ENCODE results near the gene TXN. TPM values are rescaled to one million over a fixed set of nuclear protein-coding genes. Genes with fewer than 3 reads are reported as not detected.

TXN gene
- total and polyA plus RNA-seq, 7 experiments from 2014 or later: 22.2 to 276 (median 53.0) TPM

DNA sequence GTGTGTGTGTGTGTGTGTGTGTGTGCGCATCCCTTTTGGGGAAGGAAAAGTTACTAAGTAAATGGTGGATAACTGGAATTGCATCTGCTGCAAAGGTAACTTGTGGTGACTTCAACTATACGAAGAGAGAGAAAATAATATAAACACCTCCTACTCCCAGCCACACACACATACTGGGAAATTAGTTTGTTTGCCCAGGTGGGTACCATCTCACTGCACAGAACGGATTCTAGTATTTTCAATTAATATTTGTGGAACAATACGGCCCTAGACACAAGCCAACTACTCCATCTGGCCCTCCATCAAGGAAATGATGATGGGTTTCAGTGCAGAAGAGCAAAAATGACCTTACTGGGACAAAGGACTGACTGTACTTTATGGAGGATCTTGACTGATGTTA lies 32.2 kb upstream of the TXN start:
- peaks cover 0 to 2% (median 0%) of the 10 kb centered on the region in 11 donors for H3K9me3 Mint-ChIP-seq
- H3K36me3 Mint-ChIP-seq: no peaks in the 10 kb centered on the region
- ATAC-seq (no peak), DNase-seq (no peak)
- H3K27ac Mint-ChIP-seq: no peak overlapping the region
- H3K4me1 Mint-ChIP-seq: no peaks in the 10 kb centered on the region
- POLR2A ChIA-PET: no interaction called here
- no peak overlapping the region for H3K27ac ChIP-seq (ENCODE audit: low read depth, low read length)
- H3K27me3 ChIP-seq (ENCODE audit: control insufficient read depth in 2 of 2, insufficient read depth in 2 of 2, low read length in 2 of 2): no peaks in the 10 kb centered on the region
- no peaks in the 10 kb centered on the region for H3K4me1 ChIP-seq (ENCODE audit: control insufficient read depth in 2 of 2, insufficient read depth in 2 of 2, low read length in 2 of 2)
- CTCF ChIA-PET: no interaction called here
- H3K4me3 ChIP-seq (ENCODE audit: low read length): no peak overlapping the region
- H3K4me3 Mint-ChIP-seq: no peak overlapping the region
- no peaks in the 10 kb centered on the region for H3K36me3 ChIP-seq (ENCODE audit: control insufficient read depth in 2 of 3, insufficient read depth in 3 of 3, low read length in 3 of 3)
- H3K27me3 Mint-ChIP-seq: peaks cover 0 to 9% (median 2%) of the 10 kb centered on the region in 5 donors
- no peaks in the 10 kb centered on the region for H3K9me3 ChIP-seq (ENCODE audit: control insufficient read depth in 2 of 3, low read length in 3 of 3)
- intact Hi-C loops (cut with micrococcal nuclease): no loop called here

DNA sequence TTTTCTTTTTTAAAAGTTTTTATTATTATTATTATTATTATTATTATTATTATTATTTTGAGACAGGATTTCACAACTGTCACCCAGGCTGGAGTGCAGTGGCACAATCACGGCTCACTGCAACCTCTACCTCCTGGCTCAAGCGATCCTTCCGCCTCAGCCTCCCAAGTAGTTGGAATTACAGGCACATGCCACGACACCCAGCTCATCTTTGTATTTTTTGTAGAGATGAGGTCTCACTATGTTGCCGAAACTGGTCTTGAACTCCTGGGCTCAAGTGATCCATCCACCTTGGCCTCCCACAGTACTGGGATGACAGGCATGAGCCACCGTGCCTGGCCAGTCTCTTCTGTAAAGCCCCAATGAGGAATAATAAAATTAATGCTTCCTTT lies 31.0 kb upstream of the TXN start:
- intact Hi-C loops (cut with micrococcal nuclease): no loop called here
- no peak overlapping the region for H3K27ac ChIP-seq (ENCODE audit: low read depth, low read length)
- no peaks in the 10 kb centered on the region for H3K4me1 ChIP-seq (ENCODE audit: control insufficient read depth in 2 of 2, insufficient read depth in 2 of 2, low read length in 2 of 2)
- no peak for DNase-seq
- H3K9me3 Mint-ChIP-seq: peaks cover 0 to 5% (median 0%) of the 10 kb centered on the region in 11 donors
- no peak overlapping the region for H3K27ac Mint-ChIP-seq
- H3K27me3 Mint-ChIP-seq: peaks cover 0 to 12% (median 4%) of the 10 kb centered on the region in 5 donors
- H3K4me3 Mint-ChIP-seq: no peak overlapping the region
- no peak overlapping the region for H3K4me3 ChIP-seq (ENCODE audit: low read length)
- H3K36me3 ChIP-seq (ENCODE audit: control insufficient read depth in 2 of 3, insufficient read depth in 3 of 3, low read length in 3 of 3): no peaks in the 10 kb centered on the region
- H3K36me3 Mint-ChIP-seq: no peaks in the 10 kb centered on the region
- CTCF ChIA-PET: no interaction called here
- no peaks in the 10 kb centered on the region for H3K27me3 ChIP-seq (ENCODE audit: control insufficient read depth in 2 of 2, insufficient read depth in 2 of 2, low read length in 2 of 2)
- ATAC-seq: no peak
- H3K4me1 Mint-ChIP-seq: no peaks in the 10 kb centered on the region
- no peaks in the 10 kb centered on the region for H3K9me3 ChIP-seq (ENCODE audit: control insufficient read depth in 2 of 3, low read length in 3 of 3)
- POLR2A ChIA-PET: no interaction called here

DNA sequence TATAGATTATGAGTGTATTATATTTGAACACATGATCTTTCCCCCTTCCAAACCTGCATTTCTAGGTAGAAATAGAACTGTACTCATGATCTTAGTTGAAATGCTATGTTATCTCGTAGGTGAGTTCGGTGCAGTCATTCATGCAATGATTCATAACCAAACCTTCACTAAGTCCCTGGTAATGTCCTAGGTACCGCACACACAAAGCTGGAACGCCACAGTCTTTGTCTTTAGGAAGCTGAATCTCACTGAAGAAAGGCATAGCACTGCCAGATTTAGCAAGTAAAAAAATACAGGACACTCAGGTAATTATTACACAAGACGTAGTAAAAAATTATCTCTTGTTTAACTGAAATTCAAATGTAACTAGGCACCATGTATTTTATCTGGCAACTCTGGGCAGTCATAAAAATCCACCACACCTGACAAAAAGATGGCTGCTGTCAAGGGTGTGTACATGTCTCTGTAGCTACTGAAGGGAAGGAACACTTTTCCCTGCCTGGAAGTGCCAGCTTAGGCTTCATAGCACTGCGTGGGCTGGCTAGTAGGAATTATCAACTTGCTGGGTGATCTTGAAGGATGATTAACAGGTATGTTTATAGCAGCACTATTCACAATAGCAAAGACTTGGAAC lies 28.0 kb upstream of the TXN start:
- Histone ChIP-seq H3K4me1 (ENCODE audit: control insufficient read depth in 2 of 2, insufficient read depth in 2 of 2, low read length in 2 of 2) (no peaks in the 10 kb centered on the region), H3K9me3 (ENCODE audit: control insufficient read depth in 2 of 3, low read length in 3 of 3) (no peaks in the 10 kb centered on the region), H3K27me3 (ENCODE audit: control insufficient read depth in 2 of 2, insufficient read depth in 2 of 2, low read length in 2 of 2) (no peaks in the 10 kb centered on the region), H3K36me3 (ENCODE audit: control insufficient read depth in 2 of 3, insufficient read depth in 3 of 3, low read length in 3 of 3) (no peaks in the 10 kb centered on the region), H3K27ac (ENCODE audit: low read depth, low read length) (no peak overlapping the region), H3K4me3 (ENCODE audit: low read length) (no peak overlapping the region)
- peaks cover 0 to 5% (median 0%) of the 10 kb centered on the region in 11 donors for H3K9me3 Mint-ChIP-seq
- H3K4me3 Mint-ChIP-seq: no peak overlapping the region
- ATAC-seq (no peak), DNase-seq (no peak)
- intact Hi-C loops (cut with micrococcal nuclease): no loop called here
- CTCF ChIA-PET: no interaction called here
- H3K4me1 Mint-ChIP-seq: no peaks in the 10 kb centered on the region
- no peak overlapping the region for H3K27ac Mint-ChIP-seq
- POLR2A ChIA-PET: no interaction called here
- no peaks in the 10 kb centered on the region for H3K36me3 Mint-ChIP-seq
- peaks cover 0 to 13% (median 5%) of the 10 kb centered on the region in 5 donors for H3K27me3 Mint-ChIP-seq

DNA sequence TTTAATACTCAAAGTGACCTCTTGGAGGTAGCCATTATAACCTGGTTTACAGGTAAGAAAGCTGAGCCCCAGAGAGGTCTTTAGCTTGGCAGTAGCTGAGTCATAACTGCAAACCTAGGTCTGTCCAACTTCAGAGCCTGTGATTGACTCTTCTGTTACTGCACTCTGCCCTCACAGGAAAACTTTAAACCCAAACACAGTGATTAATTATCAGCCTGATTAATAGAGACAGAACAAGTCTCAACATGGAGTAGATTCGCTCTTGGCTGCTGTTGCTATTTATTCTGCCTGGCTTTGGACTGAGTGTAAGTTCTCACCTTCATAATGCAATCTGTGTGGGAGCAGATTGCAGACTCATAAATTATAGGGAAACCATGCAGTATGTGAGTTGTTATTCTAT lies 27.4 kb upstream of the TXN start:
- Histone ChIP-seq H3K36me3 (ENCODE audit: control insufficient read depth in 2 of 3, insufficient read depth in 3 of 3, low read length in 3 of 3) (no peaks in the 10 kb centered on the region), H3K4me3 (ENCODE audit: low read length) (no peak overlapping the region), H3K27me3 (ENCODE audit: control insufficient read depth in 2 of 2, insufficient read depth in 2 of 2, low read length in 2 of 2) (no peaks in the 10 kb centered on the region), H3K27ac (ENCODE audit: low read depth, low read length) (no peak overlapping the region), H3K4me1 (ENCODE audit: control insufficient read depth in 2 of 2, insufficient read depth in 2 of 2, low read length in 2 of 2) (no peaks in the 10 kb centered on the region), H3K9me3 (ENCODE audit: control insufficient read depth in 2 of 3, low read length in 3 of 3) (no peaks in the 10 kb centered on the region)
- Mint-ChIP-seq H3K27ac (no peak overlapping the region), H3K4me1 (peaks cover 0 to 1% (median 0%) of the 10 kb centered on the region in 7 donors), H3K9me3 (peaks cover 0 to 3% (median 0%) of the 10 kb centered on the region in 11 donors), H3K27me3 (peaks cover 0 to 17% (median 7%) of the 10 kb centered on the region in 5 donors), H3K36me3 (no peaks in the 10 kb centered on the region), H3K4me3 (no peak overlapping the region)
- POLR2A ChIA-PET: no interaction called here
- CTCF ChIA-PET: no interaction called here
- DNase-seq: no peak
- intact Hi-C loops (cut with micrococcal nuclease): no loop called here
- ATAC-seq: no peak

DNA sequence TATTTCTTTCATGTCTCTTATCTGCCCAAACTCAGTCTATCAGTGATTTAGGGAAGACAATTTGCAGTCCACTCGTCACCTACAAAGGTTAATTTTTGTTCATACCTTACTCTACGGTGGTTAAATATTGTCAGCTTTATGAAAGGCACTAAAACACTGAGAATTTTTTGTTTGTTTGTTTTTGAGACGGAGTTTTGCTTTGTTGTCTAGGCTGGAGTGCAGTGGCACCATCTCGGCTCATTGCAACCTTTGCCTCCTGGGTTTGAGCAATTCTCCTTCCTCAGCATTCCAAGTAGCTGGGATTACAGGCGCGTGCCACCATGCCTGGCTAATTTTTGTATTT lies 26.4 kb upstream of the TXN start:
- ChIA-PET CTCF (no interaction called here), POLR2A (no interaction called here)
- Mint-ChIP-seq H3K27ac (no peak overlapping the region), H3K4me3 (no peak overlapping the region), H3K9me3 (peaks cover 0 to 3% (median 0%) of the 10 kb centered on the region in 11 donors), H3K36me3 (no peaks in the 10 kb centered on the region), H3K27me3 (peaks cover 0 to 19% (median 7%) of the 10 kb centered on the region in 5 donors), H3K4me1 (peaks cover 0 to 2% (median 0%) of the 10 kb centered on the region in 7 donors)
- Histone ChIP-seq H3K4me3 (ENCODE audit: low read length) (no peak overlapping the region), H3K27me3 (ENCODE audit: control insufficient read depth in 2 of 2, insufficient read depth in 2 of 2, low read length in 2 of 2) (no peaks in the 10 kb centered on the region), H3K36me3 (ENCODE audit: control insufficient read depth in 2 of 3, insufficient read depth in 3 of 3, low read length in 3 of 3) (no peaks in the 10 kb centered on the region), H3K4me1 (ENCODE audit: control insufficient read depth in 2 of 2, insufficient read depth in 2 of 2, low read length in 2 of 2) (no peaks in the 10 kb centered on the region), H3K27ac (ENCODE audit: low read depth, low read length) (no peak overlapping the region), H3K9me3 (ENCODE audit: control insufficient read depth in 2 of 3, low read length in 3 of 3) (no peaks in the 10 kb centered on the region)
- DNase-seq (no peak), ATAC-seq (no peak)
- intact Hi-C loops (cut with micrococcal nuclease): no loop called here

DNA sequence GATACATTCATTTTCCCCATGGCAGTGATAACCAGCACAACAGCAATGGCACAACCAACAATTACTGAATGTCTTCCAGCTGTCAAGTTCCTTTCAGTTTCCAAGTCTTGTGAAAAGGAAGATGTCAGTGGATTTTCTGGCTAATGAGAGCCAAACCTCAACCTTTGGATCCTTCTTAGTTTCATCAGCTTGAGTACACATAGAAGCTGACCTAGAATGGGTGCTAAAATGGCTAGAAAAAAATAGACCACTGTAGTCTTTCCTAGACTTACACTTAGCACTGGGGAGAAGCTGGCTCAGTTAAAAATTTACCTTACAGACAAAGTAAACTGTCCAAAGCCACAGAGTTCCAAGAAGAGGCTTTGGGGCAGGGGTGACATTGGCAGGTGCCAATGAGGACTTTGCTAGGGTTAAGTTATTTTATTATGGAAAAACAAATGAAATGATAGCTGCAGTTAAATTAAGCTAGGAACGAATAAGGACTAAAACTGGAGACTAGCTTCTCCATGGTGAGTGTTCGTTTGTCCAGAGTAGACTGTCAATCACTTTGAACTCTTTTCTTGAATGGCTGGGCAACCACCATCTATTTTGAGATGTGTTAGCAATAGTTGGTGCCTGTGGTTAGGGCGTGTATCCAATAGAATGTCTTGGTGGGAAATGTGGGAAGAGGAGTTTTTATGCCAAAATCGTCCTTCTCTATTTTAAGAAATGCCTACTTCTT lies 25.9 kb upstream of the TXN start:
- DNase-seq: no peak
- Histone ChIP-seq H3K4me3 (ENCODE audit: low read length) (no peak overlapping the region), H3K27me3 (ENCODE audit: control insufficient read depth in 2 of 2, insufficient read depth in 2 of 2, low read length in 2 of 2) (no peaks in the 10 kb centered on the region), H3K27ac (ENCODE audit: low read depth, low read length) (no peak overlapping the region), H3K4me1 (ENCODE audit: control insufficient read depth in 2 of 2, insufficient read depth in 2 of 2, low read length in 2 of 2) (no peaks in the 10 kb centered on the region), H3K9me3 (ENCODE audit: control insufficient read depth in 2 of 3, low read length in 3 of 3) (no peaks in the 10 kb centered on the region), H3K36me3 (ENCODE audit: control insufficient read depth in 2 of 3, insufficient read depth in 3 of 3, low read length in 3 of 3) (no peaks in the 10 kb centered on the region)
- no peak for ATAC-seq
- H3K27me3 Mint-ChIP-seq: peaks cover 0 to 19% (median 7%) of the 10 kb centered on the region in 5 donors
- no peak overlapping the region for H3K27ac Mint-ChIP-seq
- POLR2A ChIA-PET: no interaction called here
- CTCF ChIA-PET: no interaction called here
- H3K9me3 Mint-ChIP-seq: peaks cover 0 to 3% (median 0%) of the 10 kb centered on the region in 11 donors
- intact Hi-C loops (cut with micrococcal nuclease): no loop called here
- H3K4me3 Mint-ChIP-seq: no peak overlapping the region
- H3K36me3 Mint-ChIP-seq: no peaks in the 10 kb centered on the region
- peaks cover 0 to 2% (median 0%) of the 10 kb centered on the region in 7 donors for H3K4me1 Mint-ChIP-seq
